Liver (tissue), 3 donors: Measurements from ENCODE around the gene DPEP2.

ENCODE experiments used
- ATF3 ChIP-seq: IDR thresholded peaks from 2 replicates; pipeline ENCODE4 v1.6.1; 2016; ENCODE audit warnings: antibody characterized with exemption
- CTCF ChIP-seq: fragments of 150-350 bp; IDR thresholded peaks from 2 replicates; pipeline ENCODE4 v1.5.1; 2017; ENCODE audit warnings: improper control_type of control experiment, low read depth, low read length; ENCODE audit not compliant: missing input control
- EGR1 ChIP-seq, 2 donors: IDR thresholded peaks; 2 replicates each; pipeline ENCODE4 v1.6.1; 2016 to 2018; ENCODE audit warnings: antibody characterized with exemption in 2 of 2, low read depth in 2 of 2
- JUND ChIP-seq, 2 donors: IDR thresholded peaks; 2 replicates each; pipeline ENCODE4 v1.6.1; 2016; ENCODE audit warnings: antibody characterized with exemption in 2 of 2
- MAX ChIP-seq: IDR thresholded peaks from 2 replicates; pipeline ENCODE4 v1.6.1; 2016; ENCODE audit warnings: antibody characterized with exemption
- NR2F2 ChIP-seq: IDR thresholded peaks from 2 replicates; pipeline ENCODE4 v1.6.1; 2016; ENCODE audit warnings: antibody characterized with exemption
- RAD21 ChIP-seq, 2 donors: IDR thresholded peaks; 2 replicates each; pipeline ENCODE4 v1.6.1; 2016; ENCODE audit warnings: antibody characterized with exemption in 2 of 2, mild to moderate bottlenecking in 2 of 2
- REST ChIP-seq: IDR thresholded peaks from 2 replicates; pipeline ENCODE4 v1.6.1; 2016; ENCODE audit warnings: antibody characterized with exemption, mild to moderate bottlenecking
- RXRA ChIP-seq, 2 donors: IDR thresholded peaks; 2 replicates each; pipeline ENCODE4 v1.6.1; 2017 to 2018; ENCODE audit warnings: antibody characterized with exemption in 2 of 2, mild to moderate bottlenecking in 1 of 2
- SP1 ChIP-seq: IDR thresholded peaks from 2 replicates; pipeline ENCODE4 v1.6.1; 2018; ENCODE audit warnings: antibody characterized with exemption, mild to moderate bottlenecking
- TAF1 ChIP-seq: conservative IDR thresholded peaks from 2 replicates; pipeline ENCODE4 v1.6.1; 2016; ENCODE audit warnings: antibody characterized with exemption, mild to moderate bottlenecking
- YY1 ChIP-seq: IDR thresholded peaks from 2 replicates; pipeline ENCODE4 v1.6.1; 2016; ENCODE audit warnings: antibody characterized with exemption, mild to moderate bottlenecking
- ZBTB33 ChIP-seq: IDR thresholded peaks from 2 replicates; pipeline ENCODE4 v1.6.1; 2016; ENCODE audit warnings: antibody characterized with exemption
- donor health status: healthy.
- donor health status: healthy.

- TF ChIP-seq EGR1 (IDR thresholded peaks at IDR 0.05; ENCODE audit: low read depth in 2 of 2): no peak
- TF ChIP-seq CTCF: no peak
- TF ChIP-seq REST: no peak
- TF ChIP-seq YY1: no peak
- TF ChIP-seq SP1: no peak
- no peak for TF ChIP-seq MAX
- no peak for TF ChIP-seq RAD21 (IDR thresholded peaks at IDR 0.05)
- TF ChIP-seq ATF3: no peak
- no peak for TF ChIP-seq ZBTB33
- no peak for TF ChIP-seq TAF1
- no peak for TF ChIP-seq RXRA (IDR thresholded peaks at IDR 0.05)
- no peak for TF ChIP-seq NR2F2
- TF ChIP-seq JUND (IDR thresholded peaks at IDR 0.05): no peak
Observed at GRCh38 chr16:67988675-67989074, 10.6 kb downstream of the DPEP2 start.
